Measurements from ENCODE around the gene FMNL1.

DNA sequence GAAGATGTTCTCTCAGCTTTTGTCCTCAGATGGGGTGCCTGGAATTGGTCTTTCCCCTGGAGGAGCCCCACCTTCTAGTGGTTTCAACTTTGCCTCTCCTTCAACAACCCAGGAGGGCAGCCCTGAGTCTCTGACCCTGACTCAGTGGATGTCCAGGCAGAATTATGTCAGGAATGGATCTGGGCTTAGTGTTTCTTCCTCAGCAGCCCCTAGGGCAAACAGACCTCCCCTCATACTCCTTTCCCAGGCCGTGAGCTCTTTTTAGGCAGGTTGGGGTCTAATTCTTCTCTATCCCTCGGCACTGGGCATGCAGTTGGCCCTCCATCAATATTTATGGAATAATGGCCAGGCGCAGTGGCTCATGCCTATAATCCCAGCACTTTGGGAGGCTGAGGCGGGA is 20.2 kb upstream of the FMNL1 start:
- TF ChIP-seq, protein P1, sequence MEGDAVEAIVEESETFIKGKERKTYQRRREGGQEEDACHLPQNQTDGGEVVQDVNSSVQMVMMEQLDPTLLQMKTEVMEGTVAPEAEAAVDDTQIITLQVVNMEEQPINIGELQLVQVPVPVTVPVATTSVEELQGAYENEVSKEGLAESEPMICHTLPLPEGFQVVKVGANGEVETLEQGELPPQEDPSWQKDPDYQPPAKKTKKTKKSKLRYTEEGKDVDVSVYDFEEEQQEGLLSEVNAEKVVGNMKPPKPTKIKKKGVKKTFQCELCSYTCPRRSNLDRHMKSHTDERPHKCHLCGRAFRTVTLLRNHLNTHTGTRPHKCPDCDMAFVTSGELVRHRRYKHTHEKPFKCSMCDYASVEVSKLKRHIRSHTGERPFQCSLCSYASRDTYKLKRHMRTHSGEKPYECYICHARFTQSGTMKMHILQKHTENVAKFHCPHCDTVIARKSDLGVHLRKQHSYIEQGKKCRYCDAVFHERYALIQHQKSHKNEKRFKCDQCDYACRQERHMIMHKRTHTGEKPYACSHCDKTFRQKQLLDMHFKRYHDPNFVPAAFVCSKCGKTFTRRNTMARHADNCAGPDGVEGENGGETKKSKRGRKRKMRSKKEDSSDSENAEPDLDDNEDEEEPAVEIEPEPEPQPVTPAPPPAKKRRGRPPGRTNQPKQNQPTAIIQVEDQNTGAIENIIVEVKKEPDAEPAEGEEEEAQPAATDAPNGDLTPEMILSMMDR (IDR thresholded peaks at IDR 0.05): no peak
- TF ChIP-seq POLR2A (IDR thresholded peaks at IDR 0.05): no peak
